NCI-H1092 (cell line): ENCODE measurements around the gene SSR3.
"Not testable (repeated sequence)": the region's sequence is repeated elsewhere in the genome, so short reads cannot be mapped to it uniquely, and the experiment has no call there.

Experiments used
- DNase-seq: peaks from one replicate; lab custom pipeline; 2025; lab: John Stamatoyannopoulos, UW

SSR3 gene

DNA sequence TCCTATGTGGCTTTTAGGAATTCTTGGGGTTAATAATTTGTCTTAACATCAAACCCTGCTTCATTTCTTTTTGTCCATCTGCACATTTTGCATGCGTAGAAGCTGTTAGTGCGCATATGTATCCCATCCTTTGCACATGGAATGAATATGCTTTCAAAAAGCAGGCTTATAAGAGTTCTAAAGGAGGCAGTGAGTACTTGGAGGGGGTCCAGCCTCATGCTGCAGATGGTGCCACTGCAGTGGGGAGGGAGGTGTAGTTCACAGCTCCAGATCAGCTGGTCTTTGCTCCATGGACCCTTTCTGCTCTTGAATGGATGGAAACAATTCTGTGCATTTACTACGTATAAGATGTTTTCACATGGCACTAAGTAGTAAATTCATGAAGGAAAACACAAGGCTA is 20.7 kb upstream of the SSR3 start:
- DNase-seq = no peak

DNA sequence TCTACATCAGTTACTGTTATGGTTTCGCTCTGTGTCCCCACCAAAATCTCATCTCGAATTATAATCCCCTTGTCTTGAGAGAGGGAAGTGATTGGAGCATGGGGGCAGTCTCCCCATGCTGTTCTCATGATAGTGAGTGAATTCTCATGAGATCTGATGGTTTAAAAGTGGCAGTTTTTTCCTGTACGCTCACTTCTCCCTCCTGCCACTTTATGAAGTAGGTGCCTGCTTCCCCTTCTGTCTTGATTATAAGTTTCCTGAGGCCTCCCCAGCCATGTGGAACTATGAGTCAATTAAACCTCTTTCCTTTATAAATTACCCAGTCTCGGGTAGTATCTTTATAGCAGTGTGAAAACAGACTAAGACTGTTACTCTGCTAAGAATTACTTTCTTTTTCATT is 15.0 kb upstream of the SSR3 start:
- not testable (repeated sequence) for DNase-seq

DNA sequence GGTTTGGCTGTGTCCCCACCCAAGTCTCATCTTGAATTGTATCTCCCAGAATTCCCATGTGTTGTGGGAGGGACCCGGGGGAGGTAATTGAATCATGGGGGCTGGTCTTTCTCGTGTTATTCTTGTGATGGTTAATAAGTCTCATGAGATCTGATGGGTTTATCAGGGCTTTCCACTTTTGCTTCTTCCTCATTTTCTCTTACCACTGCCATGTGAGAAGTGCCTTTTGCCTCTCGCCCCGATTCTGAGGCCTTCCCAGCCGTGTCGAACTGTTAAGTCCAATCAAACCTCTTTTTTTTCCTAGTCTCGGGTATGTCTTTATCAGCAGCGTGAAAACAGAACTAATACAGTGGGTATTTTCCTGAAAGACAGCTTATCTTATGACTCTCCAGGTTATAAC is 14.1 kb upstream of the SSR3 start:
- DNase-seq = not testable (repeated sequence)

- DNase-seq = no peak
These were observed 9.2 kb upstream of the SSR3 start for GRCh38 chr3:156563900-156564682.

DNA sequence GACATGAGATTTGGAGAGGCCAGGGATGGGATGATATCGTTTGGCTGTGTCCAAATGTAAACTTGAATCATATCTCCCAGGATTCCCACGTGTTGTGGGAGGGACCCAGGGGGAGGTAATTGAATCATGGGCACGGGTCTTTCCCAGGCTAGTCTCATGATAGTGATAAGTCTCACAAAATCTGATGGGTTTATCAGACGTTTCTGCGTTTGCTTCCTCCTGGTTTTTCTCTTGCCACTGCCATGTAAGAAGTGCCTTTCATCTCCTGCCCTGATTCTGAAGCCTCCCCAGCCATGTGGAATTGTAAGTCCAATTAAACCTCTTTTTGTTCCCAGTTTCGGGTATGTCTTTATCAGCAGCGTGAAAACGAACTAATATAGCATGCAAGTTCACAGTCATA is 7.6 kb upstream of the SSR3 start:
- DNase-seq = not testable (repeated sequence)

DNA sequence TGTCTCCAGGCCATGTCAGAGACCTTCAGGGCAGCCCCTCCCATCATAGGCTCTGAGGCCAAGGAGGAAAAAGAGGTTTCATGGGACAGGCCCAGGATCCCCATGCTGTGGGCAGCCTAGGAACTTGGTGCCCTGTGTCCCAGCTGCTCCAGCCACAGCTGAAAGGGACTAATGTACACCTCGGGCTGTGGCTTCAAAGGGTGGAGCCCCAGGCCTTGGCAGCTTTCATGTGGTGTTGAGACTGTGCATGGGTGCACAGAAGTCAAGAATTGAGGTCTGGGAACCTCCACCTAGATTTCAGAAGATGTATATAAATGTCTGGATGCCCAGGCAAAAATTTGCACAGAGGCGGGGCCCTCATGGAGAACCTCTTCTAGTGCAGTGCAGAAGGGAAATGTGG is 6.6 kb upstream of the SSR3 start:
- DNase-seq = no peak

GRCh38 chr3:156559321-156559720 is 4.4 kb upstream of the SSR3 start:
- no peak for DNase-seq

- no peak for DNase-seq
These were observed 3.5 kb upstream of the SSR3 start for GRCh38 chr3:156558389-156558788.

DNA sequence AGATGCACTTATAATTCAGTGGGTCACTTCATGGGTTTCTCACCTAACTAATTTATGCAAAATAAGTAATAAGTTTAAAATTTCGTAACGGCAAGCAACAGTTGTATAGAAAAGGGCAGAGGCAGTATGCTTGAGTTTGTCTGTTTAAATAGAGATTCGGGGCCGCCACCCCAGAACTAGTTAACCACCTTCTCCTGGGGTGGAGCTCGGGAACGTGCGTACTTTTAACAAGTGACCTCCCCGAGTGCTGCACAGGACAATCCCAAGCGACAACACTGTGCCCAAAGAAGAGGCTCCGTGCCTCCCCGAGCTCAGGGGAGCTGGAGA is 439 bp downstream of the SSR3 start:
- no peak for DNase-seq

GRCh38 chr3:156553705-156554356 is 1.1 kb downstream of the SSR3 start:
- DNase-seq = no peak

- no peak for DNase-seq
These were observed 1.9 kb downstream of the SSR3 start for GRCh38 chr3:156552973-156553372.

GRCh38 chr3:156551746-156552145 is 3.2 kb downstream of the SSR3 start:
- no peak for DNase-seq

DNA sequence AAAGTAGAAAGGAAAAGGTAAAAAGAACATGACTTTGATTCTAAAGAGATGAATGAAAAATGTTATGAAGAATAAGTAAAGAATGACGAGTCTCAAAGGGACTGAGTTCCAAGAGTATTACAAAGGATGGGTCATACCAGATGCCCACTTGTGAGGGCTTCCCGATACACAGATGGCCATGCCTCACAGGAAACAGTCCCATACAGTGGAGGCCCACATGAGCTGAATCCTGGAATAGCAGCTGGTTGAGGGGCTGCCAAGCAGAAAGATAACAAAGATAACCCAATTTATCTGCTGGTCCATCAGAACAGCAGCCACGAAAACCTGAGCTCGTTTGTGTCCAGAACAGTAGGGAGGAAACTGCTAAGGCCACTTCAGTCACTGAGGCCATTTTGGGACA is 3.7 kb downstream of the SSR3 start:
- DNase-seq = no peak

DNA sequence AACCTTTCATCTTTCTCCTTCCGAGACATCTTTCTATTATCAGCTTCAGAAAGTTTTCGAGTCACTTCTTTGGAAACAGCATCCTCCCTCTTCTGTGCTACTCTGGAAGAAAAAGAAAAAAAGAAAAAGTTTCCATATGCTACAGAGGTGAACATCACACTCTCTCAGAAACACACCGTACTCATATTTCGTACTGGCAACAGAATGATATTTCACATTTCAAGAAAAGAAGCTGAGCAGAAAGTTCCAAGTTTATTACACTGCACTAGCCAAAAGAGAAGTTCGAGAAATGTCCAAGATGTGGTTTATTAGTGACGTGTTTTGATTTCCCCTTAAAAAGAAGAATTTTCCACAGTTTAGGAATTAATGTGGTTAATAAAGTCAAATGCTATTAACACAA is 6.0 kb downstream of the SSR3 start:
- DNase-seq = no peak

DNA sequence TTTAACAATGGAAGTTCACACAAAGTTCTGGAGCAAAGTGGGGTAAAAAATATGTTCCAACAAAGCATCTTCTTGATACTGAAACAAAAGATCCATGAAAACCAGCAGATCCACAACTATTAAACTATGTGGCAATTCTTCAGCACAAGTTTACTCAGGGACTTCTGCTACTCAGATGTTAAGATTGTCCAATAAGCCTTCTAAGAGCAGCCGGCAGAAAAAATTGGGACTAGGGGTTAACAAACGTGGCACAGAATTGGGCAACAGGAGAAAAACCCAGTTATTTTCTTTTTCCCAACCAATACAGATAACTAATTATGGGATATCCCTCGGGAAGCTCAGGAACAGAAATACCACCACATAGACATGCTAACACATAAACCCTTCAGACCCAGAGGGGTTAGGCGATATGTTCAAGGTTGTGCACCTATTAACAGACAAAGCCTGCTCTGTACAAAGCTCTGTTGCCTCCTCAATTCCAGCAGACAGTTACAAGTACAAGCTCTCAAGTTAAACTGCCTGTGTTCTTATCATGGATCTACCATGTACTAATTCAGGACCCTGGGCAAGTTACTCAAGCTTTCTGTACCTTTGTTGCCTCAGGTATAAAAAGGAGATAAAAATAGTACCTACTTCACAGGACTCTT is 6.8 kb downstream of the SSR3 start:
- DNase-seq = no peak

DNA sequence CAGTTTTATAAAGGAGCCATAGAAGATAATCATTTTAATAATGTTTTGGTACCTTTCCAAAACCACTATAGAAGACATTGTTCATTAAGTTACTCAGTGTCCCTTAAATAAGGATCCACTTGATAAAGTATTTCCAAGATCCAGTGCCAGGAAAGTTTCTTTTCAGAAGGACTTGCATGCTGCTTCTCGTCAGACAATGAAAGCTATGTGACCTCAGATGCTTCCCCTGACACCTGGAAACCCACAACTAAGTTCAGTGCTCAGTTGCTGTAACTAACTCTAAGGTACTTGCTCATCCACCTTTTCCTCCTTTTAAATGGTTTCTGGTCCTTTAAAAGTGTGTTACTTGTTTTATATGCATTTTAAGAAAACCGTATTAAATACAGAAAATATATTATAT is 7.3 kb downstream of the SSR3 start:
- no peak for DNase-seq

GRCh38 chr3:156543043-156543555 is 11.8 kb downstream of the SSR3 start:
- DNase-seq = no peak

DNA sequence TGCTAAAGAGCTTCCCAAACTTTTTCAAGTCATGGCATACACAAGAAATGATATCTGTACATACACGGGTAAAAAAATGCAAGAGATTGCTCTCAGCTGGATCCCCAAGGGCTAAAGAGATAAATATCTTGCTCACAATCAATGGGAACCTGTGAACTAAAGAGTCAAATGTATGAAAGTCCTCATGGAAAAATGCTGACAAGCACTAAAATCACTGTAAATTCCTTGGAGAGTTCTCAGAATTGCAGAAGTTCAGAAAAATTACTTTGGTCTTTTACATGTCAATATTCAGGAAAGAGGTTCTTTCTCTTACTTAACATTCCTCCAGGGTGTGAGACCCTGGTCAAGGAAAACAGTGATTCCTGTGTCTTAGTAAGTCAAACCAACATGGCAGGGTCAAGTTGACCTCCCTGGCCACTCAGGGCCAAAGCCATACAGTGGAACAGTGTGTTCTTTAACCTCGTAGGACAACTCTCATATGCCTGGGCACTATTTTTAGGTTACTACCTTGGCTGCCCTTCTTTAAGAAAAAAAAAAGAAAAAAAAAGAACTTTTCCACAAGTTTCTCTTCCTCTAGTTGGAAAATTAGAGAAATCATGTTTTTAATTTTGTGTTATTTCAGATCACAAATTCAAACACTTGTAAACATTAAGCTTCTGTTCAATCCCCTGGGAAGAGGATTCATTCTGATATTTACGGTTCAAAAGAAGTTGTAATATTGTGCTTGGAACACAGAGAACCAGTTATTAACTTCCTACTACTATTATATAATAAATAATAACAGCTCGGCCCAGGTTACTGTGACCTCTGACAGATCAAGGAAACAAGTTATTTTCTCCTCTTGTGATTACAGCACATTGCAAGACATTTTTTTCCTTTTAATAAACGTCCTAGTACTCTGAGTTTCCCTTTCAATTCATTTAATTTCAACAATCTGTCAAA is 12.5 kb downstream of the SSR3 start:
- DNase-seq = no peak

- DNase-seq = no peak
These were observed 15.1 kb downstream of the SSR3 start for GRCh38 chr3:156539802-156540201.

GRCh38 chr3:156539051-156539450 is 15.9 kb downstream of the SSR3 start:
- no peak for DNase-seq

DNA sequence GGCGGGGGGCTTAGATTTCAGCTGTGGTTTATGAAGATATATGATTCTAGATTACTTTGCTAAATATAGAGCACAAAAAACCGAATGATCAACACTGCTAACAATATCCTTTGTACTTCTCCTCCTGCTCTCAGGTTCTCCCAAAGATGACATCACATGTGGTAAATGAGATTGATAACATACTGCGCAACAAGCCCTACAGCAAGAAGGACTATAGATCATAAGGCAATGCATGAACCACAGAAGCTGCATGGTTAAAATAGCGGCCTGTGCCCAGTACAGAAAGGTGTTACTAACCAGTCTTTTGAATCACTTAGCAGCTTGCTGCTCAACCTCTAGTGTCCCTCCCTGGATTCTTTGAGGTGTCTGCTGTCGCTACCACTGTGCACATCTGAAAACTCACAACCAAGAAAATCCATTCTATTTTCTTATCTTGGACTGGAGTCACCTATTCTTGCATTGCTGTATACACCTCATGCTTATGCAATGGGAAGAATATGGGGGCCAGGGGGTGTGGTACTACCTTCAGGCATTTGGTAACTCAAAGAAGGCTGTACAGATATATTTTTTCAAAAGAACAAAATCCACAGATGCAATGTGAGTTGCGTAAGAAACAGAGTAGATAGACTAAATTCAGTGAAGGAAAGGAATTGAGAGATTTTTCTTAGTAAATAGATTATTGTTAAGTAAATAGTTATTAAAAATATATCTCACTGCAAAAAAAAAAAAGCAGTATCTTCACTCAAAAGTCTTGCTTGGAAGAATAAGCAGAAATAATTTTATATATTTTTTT is 18.2 kb downstream of the SSR3 start:
- no peak for DNase-seq
